H1 (cell line): ENCODE measurements around the gene GIPC1. TPM values are rescaled to one million over a fixed set of nuclear protein-coding genes. Genes with fewer than 3 reads are reported as not detected.

Source experiments
- CHD2 ChIP-seq: IDR thresholded peaks from 2 replicates; pipeline ENCODE4 v1.6.1; 2012; ENCODE audit warnings: low read length, improper control_type of control experiment
- NANOG ChIP-seq: IDR thresholded peaks from 2 replicates; pipeline ENCODE4 v1.6.1; 2011; ENCODE audit warnings: low read length, low read depth, mild to moderate bottlenecking, inconsistent platforms; ENCODE audit not compliant: insufficient read depth, poor library complexity, severe bottlenecking
- SP1 ChIP-seq: IDR thresholded peaks from 2 replicates; pipeline ENCODE4 v1.6.1; 2011; ENCODE audit warnings: low read depth, low read length
- SP4 ChIP-seq: IDR thresholded peaks from 2 replicates; pipeline ENCODE4 v1.6.1; 2012; ENCODE audit warnings: low read length, inconsistent platforms
- SUZ12 ChIP-seq: fragments of 200-600 bp; sonication (generic); IDR thresholded peaks from 2 replicates; pipeline ENCODE4 v1.6.1; 2012; ENCODE audit warnings: mild to moderate bottlenecking, inconsistent platforms, low read length, moderate library complexity, mixed read lengths
- polyA plus RNA-seq, 7 experiments: library from polyadenylated mRNA; depleted of rRNA in 3 of 7; stranded (reverse) in 5 of 7; unstranded in 2 of 7; fragments of >200 nt in 5 of 7; fragments of 200-250 nt in 2 of 7; gene quantifications; 1 replicate in 5 of 7; 2 replicates in 1 of 7; 4 replicates in 1 of 7; pipeline versions ENCODE4 v1.2.1 to v1.2.3, GENCODE V29; 2011 to 2013; ENCODE audit warnings: missing spikeins in 2 of 7, mixed read lengths in 2 of 7
- total RNA-seq: library from RNA; stranded (reverse); fragmentation: NEBNext Ultra II Directional; extraction: Animal tissue kit (Norgen Biotek cat#: 25700); gene quantifications from 2 replicates; pipeline ENCODE4 v1.2.1, GENCODE V29; 2021
- TF ChIP-seq, protein P1 (sequence below): fragments of 300-600 bp; sonication (generic); IDR thresholded peaks from 2 replicates; pipeline ENCODE4 v1.7.1; 2012; ENCODE audit warnings: low read length, moderate library complexity, mild to moderate bottlenecking, inconsistent platforms; ENCODE audit not compliant: insufficient replicate concordance
- TF ChIP-seq, protein P2 (sequence below), 3 experiments: IDR thresholded peaks; 1 replicate in 2 of 3; 2 replicates in 1 of 3; pipeline versions ENCODE4 v1.5.1 to v1.6.1; 2011; ENCODE audit warnings: low read length in 3 of 3, mild to moderate bottlenecking in 3 of 3, inconsistent platforms in 2 of 3, low read depth in 1 of 3, moderate library complexity in 1 of 3; ENCODE audit not compliant: insufficient read depth in 1 of 3; ENCODE audit errors: control extremely low read depth in 1 of 3

Gene GIPC1
- total and polyA plus RNA-seq, 2 of the 8 experiments (the other 6 are each of a cell fraction or from before 2014, with no cell fraction given) = 65.6 to 72.0 TPM

DNA sequence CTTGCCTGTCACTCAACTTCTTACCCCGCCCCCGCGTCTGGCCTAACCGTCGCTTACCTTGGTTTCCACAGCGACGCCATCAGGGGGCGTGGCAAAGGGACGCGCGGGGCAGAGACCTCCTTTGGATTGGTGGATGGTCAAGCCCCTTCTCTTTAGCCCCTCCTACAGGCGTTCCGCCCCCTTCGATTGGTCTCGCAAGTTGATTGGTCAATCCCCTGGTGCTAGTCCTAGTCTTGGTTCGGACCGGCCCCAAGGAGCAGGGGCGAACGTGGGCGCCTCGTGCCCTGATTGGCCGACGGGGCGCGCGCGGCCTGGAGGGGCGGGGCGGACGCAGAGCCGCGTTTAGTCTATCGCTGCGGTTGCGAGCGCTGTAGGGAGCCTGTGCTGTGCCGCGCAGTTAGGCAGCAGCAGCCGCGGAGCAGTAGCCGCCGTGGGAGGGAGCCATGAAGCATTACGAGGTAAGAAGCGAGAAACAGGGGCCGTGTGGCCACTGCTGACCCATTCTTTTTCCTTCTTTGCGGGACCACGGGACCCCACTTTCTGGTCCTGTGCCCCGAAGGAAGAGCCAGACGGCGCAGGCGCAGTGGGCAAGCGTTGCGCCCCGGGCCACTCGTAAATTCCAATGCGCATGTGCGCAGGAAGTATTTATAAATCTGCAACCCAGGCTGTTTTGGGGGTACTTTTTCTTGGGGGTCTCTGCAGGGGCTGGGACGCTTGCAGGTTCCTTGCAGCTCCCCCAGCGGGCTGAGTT lies 33.5 kb upstream of the GIPC1 start, which contains the start of gene TECR (continued):
- TF ChIP-seq, protein P1, sequence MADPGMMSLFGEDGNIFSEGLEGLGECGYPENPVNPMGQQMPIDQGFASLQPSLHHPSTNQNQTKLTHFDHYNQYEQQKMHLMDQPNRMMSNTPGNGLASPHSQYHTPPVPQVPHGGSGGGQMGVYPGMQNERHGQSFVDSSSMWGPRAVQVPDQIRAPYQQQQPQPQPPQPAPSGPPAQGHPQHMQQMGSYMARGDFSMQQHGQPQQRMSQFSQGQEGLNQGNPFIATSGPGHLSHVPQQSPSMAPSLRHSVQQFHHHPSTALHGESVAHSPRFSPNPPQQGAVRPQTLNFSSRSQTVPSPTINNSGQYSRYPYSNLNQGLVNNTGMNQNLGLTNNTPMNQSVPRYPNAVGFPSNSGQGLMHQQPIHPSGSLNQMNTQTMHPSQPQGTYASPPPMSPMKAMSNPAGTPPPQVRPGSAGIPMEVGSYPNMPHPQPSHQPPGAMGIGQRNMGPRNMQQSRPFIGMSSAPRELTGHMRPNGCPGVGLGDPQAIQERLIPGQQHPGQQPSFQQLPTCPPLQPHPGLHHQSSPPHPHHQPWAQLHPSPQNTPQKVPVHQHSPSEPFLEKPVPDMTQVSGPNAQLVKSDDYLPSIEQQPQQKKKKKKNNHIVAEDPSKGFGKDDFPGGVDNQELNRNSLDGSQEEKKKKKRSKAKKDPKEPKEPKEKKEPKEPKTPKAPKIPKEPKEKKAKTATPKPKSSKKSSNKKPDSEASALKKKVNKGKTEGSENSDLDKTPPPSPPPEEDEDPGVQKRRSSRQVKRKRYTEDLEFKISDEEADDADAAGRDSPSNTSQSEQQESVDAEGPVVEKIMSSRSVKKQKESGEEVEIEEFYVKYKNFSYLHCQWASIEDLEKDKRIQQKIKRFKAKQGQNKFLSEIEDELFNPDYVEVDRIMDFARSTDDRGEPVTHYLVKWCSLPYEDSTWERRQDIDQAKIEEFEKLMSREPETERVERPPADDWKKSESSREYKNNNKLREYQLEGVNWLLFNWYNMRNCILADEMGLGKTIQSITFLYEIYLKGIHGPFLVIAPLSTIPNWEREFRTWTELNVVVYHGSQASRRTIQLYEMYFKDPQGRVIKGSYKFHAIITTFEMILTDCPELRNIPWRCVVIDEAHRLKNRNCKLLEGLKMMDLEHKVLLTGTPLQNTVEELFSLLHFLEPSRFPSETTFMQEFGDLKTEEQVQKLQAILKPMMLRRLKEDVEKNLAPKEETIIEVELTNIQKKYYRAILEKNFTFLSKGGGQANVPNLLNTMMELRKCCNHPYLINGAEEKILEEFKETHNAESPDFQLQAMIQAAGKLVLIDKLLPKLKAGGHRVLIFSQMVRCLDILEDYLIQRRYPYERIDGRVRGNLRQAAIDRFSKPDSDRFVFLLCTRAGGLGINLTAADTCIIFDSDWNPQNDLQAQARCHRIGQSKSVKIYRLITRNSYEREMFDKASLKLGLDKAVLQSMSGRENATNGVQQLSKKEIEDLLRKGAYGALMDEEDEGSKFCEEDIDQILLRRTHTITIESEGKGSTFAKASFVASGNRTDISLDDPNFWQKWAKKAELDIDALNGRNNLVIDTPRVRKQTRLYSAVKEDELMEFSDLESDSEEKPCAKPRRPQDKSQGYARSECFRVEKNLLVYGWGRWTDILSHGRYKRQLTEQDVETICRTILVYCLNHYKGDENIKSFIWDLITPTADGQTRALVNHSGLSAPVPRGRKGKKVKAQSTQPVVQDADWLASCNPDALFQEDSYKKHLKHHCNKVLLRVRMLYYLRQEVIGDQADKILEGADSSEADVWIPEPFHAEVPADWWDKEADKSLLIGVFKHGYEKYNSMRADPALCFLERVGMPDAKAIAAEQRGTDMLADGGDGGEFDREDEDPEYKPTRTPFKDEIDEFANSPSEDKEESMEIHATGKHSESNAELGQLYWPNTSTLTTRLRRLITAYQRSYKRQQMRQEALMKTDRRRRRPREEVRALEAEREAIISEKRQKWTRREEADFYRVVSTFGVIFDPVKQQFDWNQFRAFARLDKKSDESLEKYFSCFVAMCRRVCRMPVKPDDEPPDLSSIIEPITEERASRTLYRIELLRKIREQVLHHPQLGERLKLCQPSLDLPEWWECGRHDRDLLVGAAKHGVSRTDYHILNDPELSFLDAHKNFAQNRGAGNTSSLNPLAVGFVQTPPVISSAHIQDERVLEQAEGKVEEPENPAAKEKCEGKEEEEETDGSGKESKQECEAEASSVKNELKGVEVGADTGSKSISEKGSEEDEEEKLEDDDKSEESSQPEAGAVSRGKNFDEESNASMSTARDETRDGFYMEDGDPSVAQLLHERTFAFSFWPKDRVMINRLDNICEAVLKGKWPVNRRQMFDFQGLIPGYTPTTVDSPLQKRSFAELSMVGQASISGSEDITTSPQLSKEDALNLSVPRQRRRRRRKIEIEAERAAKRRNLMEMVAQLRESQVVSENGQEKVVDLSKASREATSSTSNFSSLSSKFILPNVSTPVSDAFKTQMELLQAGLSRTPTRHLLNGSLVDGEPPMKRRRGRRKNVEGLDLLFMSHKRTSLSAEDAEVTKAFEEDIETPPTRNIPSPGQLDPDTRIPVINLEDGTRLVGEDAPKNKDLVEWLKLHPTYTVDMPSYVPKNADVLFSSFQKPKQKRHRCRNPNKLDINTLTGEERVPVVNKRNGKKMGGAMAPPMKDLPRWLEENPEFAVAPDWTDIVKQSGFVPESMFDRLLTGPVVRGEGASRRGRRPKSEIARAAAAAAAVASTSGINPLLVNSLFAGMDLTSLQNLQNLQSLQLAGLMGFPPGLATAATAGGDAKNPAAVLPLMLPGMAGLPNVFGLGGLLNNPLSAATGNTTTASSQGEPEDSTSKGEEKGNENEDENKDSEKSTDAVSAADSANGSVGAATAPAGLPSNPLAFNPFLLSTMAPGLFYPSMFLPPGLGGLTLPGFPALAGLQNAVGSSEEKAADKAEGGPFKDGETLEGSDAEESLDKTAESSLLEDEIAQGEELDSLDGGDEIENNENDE = no peak
- TF ChIP-seq CHD2 = 0 out of 2 replicates have a peak, but pooled peaks have one; percentile 28
- no peak for TF ChIP-seq SUZ12
- TF ChIP-seq SP4 = peak; percentile 91
- peak; percentile 73; the same call in 1 of the 2 replicates for TF ChIP-seq SP1
- TF ChIP-seq NANOG = peak; percentile 23
- TF ChIP-seq, protein P2, sequence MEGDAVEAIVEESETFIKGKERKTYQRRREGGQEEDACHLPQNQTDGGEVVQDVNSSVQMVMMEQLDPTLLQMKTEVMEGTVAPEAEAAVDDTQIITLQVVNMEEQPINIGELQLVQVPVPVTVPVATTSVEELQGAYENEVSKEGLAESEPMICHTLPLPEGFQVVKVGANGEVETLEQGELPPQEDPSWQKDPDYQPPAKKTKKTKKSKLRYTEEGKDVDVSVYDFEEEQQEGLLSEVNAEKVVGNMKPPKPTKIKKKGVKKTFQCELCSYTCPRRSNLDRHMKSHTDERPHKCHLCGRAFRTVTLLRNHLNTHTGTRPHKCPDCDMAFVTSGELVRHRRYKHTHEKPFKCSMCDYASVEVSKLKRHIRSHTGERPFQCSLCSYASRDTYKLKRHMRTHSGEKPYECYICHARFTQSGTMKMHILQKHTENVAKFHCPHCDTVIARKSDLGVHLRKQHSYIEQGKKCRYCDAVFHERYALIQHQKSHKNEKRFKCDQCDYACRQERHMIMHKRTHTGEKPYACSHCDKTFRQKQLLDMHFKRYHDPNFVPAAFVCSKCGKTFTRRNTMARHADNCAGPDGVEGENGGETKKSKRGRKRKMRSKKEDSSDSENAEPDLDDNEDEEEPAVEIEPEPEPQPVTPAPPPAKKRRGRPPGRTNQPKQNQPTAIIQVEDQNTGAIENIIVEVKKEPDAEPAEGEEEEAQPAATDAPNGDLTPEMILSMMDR (IDR thresholded peaks at IDR 0.05; ENCODE audit: control extremely low read depth in 1 of 3, insufficient read depth in 1 of 3, low read depth in 1 of 3, low read length in 3 of 3) = 0 out of 4 replicates have a peak, but pooled peaks of 1 of the 3 experiments have one; percentile 0
